ENCODE results near the gene TRIM51. TPM values are rescaled to one million over a fixed set of nuclear protein-coding genes. Genes with fewer than 3 reads are reported as not detected.
"Not testable (repeated sequence)": the region's sequence is repeated elsewhere in the genome, so short reads cannot be mapped to it uniquely, and the experiment has no call there.

The TRIM51 gene, protein sequence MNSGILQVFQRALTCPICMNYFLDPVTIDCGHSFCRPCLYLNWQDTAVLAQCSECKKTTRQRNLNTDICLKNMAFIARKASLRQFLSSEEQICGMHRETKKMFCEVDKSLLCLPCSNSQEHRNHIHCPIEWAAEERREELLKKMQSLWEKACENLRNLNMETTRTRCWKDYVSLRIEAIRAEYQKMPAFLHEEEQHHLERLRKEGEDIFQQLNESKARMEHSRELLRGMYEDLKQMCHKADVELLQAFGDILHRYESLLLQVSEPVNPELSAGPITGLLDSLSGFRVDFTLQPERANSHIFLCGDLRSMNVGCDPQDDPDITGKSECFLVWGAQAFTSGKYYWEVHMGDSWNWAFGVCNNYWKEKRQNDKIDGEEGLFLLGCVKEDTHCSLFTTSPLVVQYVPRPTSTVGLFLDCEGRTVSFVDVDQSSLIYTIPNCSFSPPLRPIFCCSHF
- not detected in 2 replicates for total RNA-seq (2021)
- not detected for Bru-seq, nascent RNA
- not detected for BruChase-seq, experiment 1, labeled RNA remaining after a 2-hour chase
- BruChase-seq, experiment 2, labeled RNA remaining after a 6-hour chase, result not detected
- long read RNA-seq, result 0 reads

DNA sequence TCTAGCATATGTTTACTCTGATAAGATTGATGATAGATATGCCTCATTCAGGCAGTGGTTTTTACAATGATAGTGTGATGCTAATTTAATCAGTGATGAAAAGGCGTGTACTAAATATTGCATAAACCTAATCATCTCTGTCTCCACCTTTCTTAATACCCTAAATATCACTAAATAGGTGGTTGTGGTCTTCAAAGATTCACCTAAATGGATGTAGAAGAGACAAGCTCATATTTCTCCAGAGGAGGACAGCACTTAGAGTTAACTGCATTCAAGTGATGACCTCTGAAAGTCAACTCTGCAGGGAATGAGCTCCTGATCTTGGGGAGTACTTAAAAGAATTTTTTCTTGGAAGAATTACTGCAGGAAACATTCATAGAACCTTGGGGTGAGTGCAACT lies at the start of gene TRIM51:
TSS of gene TRIM51 (plus strand) at position 301 of the 400 bp plus-strand sequence. CDS start 2,132 bp downstream, outside the sequence.
- H3K36me3 ChIP-seq (ENCODE audit: insufficient read depth, low read length, poor library complexity, severe bottlenecking); intact Hi-C loops (cut with micrococcal nuclease; ENCODE audit: unreplicated experiment); POLR2A ChIA-PET (ENCODE audit: low non-redundant PET); DNase-seq (ENCODE audit: low spot score); H3K4me1 ChIP-seq (ENCODE audit: insufficient read depth, low read length, poor library complexity, severe bottlenecking); H3K27me3 ChIP-seq (replicated peaks; ENCODE audit: insufficient read depth, low read depth, low read length, poor library complexity); H3K4me3 ChIP-seq (ENCODE audit: low read depth, low read length, poor library complexity, severe bottlenecking); H3K27ac ChIP-seq (ENCODE audit: low read depth, low read length, poor library complexity, severe bottlenecking); CTCF ChIA-PET; BruUV-seq (replicated peaks); H3K9me3 ChIP-seq (ENCODE audit: low read depth, low read length, poor library complexity, severe bottlenecking): not testable (repeated sequence)

DNA sequence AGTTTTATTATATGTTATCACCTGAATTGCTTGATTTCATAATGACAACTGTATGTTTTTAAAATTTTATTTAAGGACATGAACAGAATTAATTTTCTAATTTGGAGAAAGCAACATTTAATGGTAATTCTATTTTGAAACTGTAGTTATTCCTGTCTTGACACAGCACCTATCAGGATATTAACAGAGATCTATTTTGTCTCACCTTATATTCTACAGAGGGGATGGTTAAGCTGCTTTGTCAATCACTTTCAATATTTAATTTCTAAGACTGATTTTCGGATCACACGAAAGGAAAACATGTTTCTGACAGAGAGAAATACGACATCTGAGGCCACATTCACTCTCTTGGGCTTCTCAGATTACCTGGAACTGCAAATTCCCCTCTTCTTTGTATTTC lies 44.6 kb upstream of the TRIM51 start, which contains the start of gene OR5D16:
TSS of gene OR5D16 (plus strand) at position 301 of the 400 bp plus-strand sequence. CDS start at position 301, 0 bp downstream.
- H3K9me3 ChIP-seq (ENCODE audit: low read depth, low read length, poor library complexity, severe bottlenecking), result peaks cover 25% of the 10 kb centered on the region
- no peaks in the 10 kb centered on the region for H3K4me1 ChIP-seq (ENCODE audit: insufficient read depth, low read length, poor library complexity, severe bottlenecking)
- CTCF ChIA-PET, result no interaction called here
- intact Hi-C loops (cut with micrococcal nuclease; ENCODE audit: unreplicated experiment), result no loop called here
- no peaks in the 10 kb centered on the region for H3K27me3 ChIP-seq (replicated peaks; ENCODE audit: insufficient read depth, low read depth, low read length, poor library complexity)
- TF ChIP-seq, protein P1, sequence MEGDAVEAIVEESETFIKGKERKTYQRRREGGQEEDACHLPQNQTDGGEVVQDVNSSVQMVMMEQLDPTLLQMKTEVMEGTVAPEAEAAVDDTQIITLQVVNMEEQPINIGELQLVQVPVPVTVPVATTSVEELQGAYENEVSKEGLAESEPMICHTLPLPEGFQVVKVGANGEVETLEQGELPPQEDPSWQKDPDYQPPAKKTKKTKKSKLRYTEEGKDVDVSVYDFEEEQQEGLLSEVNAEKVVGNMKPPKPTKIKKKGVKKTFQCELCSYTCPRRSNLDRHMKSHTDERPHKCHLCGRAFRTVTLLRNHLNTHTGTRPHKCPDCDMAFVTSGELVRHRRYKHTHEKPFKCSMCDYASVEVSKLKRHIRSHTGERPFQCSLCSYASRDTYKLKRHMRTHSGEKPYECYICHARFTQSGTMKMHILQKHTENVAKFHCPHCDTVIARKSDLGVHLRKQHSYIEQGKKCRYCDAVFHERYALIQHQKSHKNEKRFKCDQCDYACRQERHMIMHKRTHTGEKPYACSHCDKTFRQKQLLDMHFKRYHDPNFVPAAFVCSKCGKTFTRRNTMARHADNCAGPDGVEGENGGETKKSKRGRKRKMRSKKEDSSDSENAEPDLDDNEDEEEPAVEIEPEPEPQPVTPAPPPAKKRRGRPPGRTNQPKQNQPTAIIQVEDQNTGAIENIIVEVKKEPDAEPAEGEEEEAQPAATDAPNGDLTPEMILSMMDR (conservative IDR thresholded peaks at IDR 0.05; ENCODE audit: low read depth, low read length), result no peak
- no peak for TF ChIP-seq EZH2 (IDR thresholded peaks at IDR 0.05; ENCODE audit: borderline replicate concordance, low read depth, low read length, poor library complexity, severe bottlenecking)
- no peaks in the 10 kb centered on the region for H3K36me3 ChIP-seq (ENCODE audit: insufficient read depth, low read length, poor library complexity, severe bottlenecking)
- POLR2A ChIA-PET (ENCODE audit: low non-redundant PET), result no interaction called here
- BruUV-seq (replicated peaks), result no TSS peak
- no peak within 1 kb of the TSS for H3K27ac ChIP-seq (ENCODE audit: low read depth, low read length, poor library complexity, severe bottlenecking)
- H3K4me3 ChIP-seq (ENCODE audit: low read depth, low read length, poor library complexity, severe bottlenecking), result no peak within 1 kb of the TSS
- DNase-seq (ENCODE audit: low spot score), result no peak

DNA sequence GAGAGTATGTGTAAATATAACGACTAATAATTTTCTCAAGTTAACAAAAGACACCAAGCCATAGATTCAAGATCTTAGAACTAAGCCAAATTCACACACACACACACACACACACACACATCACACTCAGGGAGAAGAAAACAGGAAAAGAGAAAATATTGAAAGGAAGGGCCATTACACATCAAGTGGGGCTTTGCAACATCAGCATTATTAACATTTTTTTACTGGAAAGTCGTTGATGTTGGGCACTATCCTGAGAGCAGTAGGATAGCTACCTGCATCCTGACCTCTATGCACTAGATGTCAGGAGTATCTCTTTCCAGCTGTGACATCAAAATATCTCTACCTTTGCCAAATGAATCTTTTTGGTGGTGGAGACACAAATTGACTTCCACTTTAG lies 35.6 kb upstream of the TRIM51 start:
- no peak for DNase-seq (ENCODE audit: low spot score)
- intact Hi-C loops (cut with micrococcal nuclease; ENCODE audit: unreplicated experiment), result no loop called here
- H3K27ac ChIP-seq (ENCODE audit: low read depth, low read length, poor library complexity, severe bottlenecking), result no peak overlapping the region
- ChIA-PET POLR2A (ENCODE audit: low non-redundant PET) (no interaction called here), CTCF (no interaction called here)
- no TSS peak for BruUV-seq (replicated peaks)
- TF ChIP-seq, protein P1 (conservative IDR thresholded peaks at IDR 0.05; ENCODE audit: low read depth, low read length), result no peak
- TF ChIP-seq EZH2 (IDR thresholded peaks at IDR 0.05; ENCODE audit: borderline replicate concordance, low read depth, low read length, poor library complexity, severe bottlenecking), result no peak
- H3K4me3 ChIP-seq (ENCODE audit: low read depth, low read length, poor library complexity, severe bottlenecking), result no peak overlapping the region
- H3K27me3 ChIP-seq (replicated peaks; ENCODE audit: insufficient read depth, low read depth, low read length, poor library complexity), result no peaks in the 10 kb centered on the region
- H3K9me3 ChIP-seq (ENCODE audit: low read depth, low read length, poor library complexity, severe bottlenecking), result no peaks in the 10 kb centered on the region
- H3K36me3 ChIP-seq (ENCODE audit: insufficient read depth, low read length, poor library complexity, severe bottlenecking), result no peaks in the 10 kb centered on the region
- H3K4me1 ChIP-seq (ENCODE audit: insufficient read depth, low read length, poor library complexity, severe bottlenecking), result no peaks in the 10 kb centered on the region
